Stimulated activated CD8-positive, alpha-beta memory T cell treated with anti-CD3 and anti-CD28 coated beads, Interleukin-4, amount 100 ng/mL, for 48 hours (primary cell): Measurements from ENCODE around the gene NTM.

Experiments
- DNase-seq: peaks from one replicate; pipeline ENCODE4 v3.0.0-alpha.2; 2020

Gene NTM

GRCh38 chr11:131691181-131692041 lies 321.0 kb downstream of the NTM start:
- peak; percentile 62 for DNase-seq

GRCh38 chr11:131692151-131692550 lies 321.7 kb downstream of the NTM start:
- DNase-seq = no peak

- DNase-seq = no peak
Measured at GRCh38 chr11:131692961-131693360, 322.5 kb downstream of the NTM start.

- no peak for DNase-seq
Measured at GRCh38 chr11:131693756-131694155, 323.3 kb downstream of the NTM start.

- DNase-seq = peak; percentile 82
Measured at GRCh38 chr11:131694526-131695424, 324.4 kb downstream of the NTM start.

- no peak for DNase-seq
Measured at GRCh38 chr11:131695889-131696429, 325.5 kb downstream of the NTM start.

GRCh38 chr11:131696690-131697089 lies 326.3 kb downstream of the NTM start:
- DNase-seq = no peak

GRCh38 chr11:131703311-131703710 lies 332.9 kb downstream of the NTM start:
- DNase-seq = no peak

GRCh38 chr11:131704682-131705081 lies 334.3 kb downstream of the NTM start:
- DNase-seq = no peak

GRCh38 chr11:131710511-131710910 lies 340.1 kb downstream of the NTM start:
- no peak for DNase-seq

GRCh38 chr11:131712897-131713296 lies 342.5 kb downstream of the NTM start:
- DNase-seq = no peak

GRCh38 chr11:131713529-131714134 lies 343.2 kb downstream of the NTM start:
- no peak for DNase-seq

GRCh38 chr11:131717616-131718015 lies 347.2 kb downstream of the NTM start:
- no peak for DNase-seq

GRCh38 chr11:131723088-131723487 lies 352.7 kb downstream of the NTM start:
- no peak for DNase-seq

GRCh38 chr11:131724436-131724975 lies 354.1 kb downstream of the NTM start:
- no peak for DNase-seq

GRCh38 chr11:131734871-131735270 lies 364.5 kb downstream of the NTM start:
- DNase-seq = no peak

GRCh38 chr11:131737357-131737756 lies 366.9 kb downstream of the NTM start:
- DNase-seq = no peak

- DNase-seq = no peak
Measured at GRCh38 chr11:131739243-131739882, 368.9 kb downstream of the NTM start.

- DNase-seq = no peak
Measured at GRCh38 chr11:131744847-131745246, 374.4 kb downstream of the NTM start.

GRCh38 chr11:131745405-131745804 lies 375.0 kb downstream of the NTM start:
- DNase-seq = no peak

GRCh38 chr11:131746201-131746600 lies 375.8 kb downstream of the NTM start:
- no peak for DNase-seq
